Sigmoid colon (tissue), 4 donors: ENCODE measurements around the gene TTC27.

Experiments
- CTCF ChIP-seq, 4 experiments: fragments of 450-650 bp in 3 of 4; fragments of 200-600 bp in 1 of 4; IDR thresholded peaks; one replicate each; pipeline ENCODE4 v1.5.1; 2016 to 2019; ENCODE audit warnings: antibody characterized with exemption in 4 of 4, mild to moderate bottlenecking in 3 of 4, moderate library complexity in 2 of 4
- POLR2A ChIP-seq, 2 donors: fragments of 450-650 bp; IDR thresholded peaks; one replicate each; pipeline ENCODE4 v1.6.1; 2016; ENCODE audit warnings: antibody characterized with exemption in 2 of 2, mild to moderate bottlenecking in 2 of 2, moderate library complexity in 2 of 2
- POLR2AphosphoS5 ChIP-seq, 4 donors: sonication (generic); formaldehyde crosslinking; IDR thresholded peaks; one replicate each; pipeline ENCODE4 v1.6.1; 2017; ENCODE audit warnings: antibody characterized with exemption in 4 of 4

- TF ChIP-seq CTCF (IDR thresholded peaks at IDR 0.05) (no peak), POLR2AphosphoS5 (IDR thresholded peaks at IDR 0.05) (no peak), POLR2A (IDR thresholded peaks at IDR 0.05) (no peak)
Observed at GRCh38 chr2:32844253-32844652, 216.4 kb downstream of the TTC27 start.
